DND-41 (cell line): ENCODE results near the gene PPIL1.

Experiments
- CTCF ChIP-seq: IDR thresholded peaks from 2 replicates; pipeline ENCODE4 v1.5.1; 2012; ENCODE audit warnings: borderline replicate concordance, low read length, moderate library complexity, mild to moderate bottlenecking; ENCODE audit not compliant: poor library complexity, severe bottlenecking; ENCODE audit errors: extremely low read depth
- EZH2 ChIP-seq: IDR thresholded peaks from 3 replicates; pipeline ENCODE4 v1.6.1; 2012; ENCODE audit warnings: borderline replicate concordance, low read depth, mild to moderate bottlenecking, moderate library complexity, low read length, inconsistent platforms; ENCODE audit not compliant: severe bottlenecking

- TF ChIP-seq CTCF = no peak
- TF ChIP-seq EZH2 = no peak
Measured at GRCh38 chr6:36807143-36807542, 67.5 kb downstream of the PPIL1 start.
